Brain microvascular endothelial cell (primary cell): Measurements from ENCODE around the gene EPHB6.

Source experiments
- DNase-seq: peaks from one replicate; pipeline ENCODE4 v3.0.0-alpha.2; 2020
- H3K27ac ChIP-seq: fragments of 250-450 bp; sonication (Bioruptor Pico); 2 replicates; pipeline ENCODE4 v1.5.1; 2020; ENCODE audit warnings: mild to moderate bottlenecking, moderate library complexity
- H3K27me3 ChIP-seq: fragments of 250-450 bp; sonication (Bioruptor Pico); replicated peaks from 2 replicates; pipeline ENCODE4 v1.5.1; 2020; ENCODE audit warnings: mild to moderate bottlenecking
- H3K36me3 ChIP-seq: fragments of 250-450 bp; sonication (Bioruptor Pico); replicated peaks from 2 replicates; pipeline ENCODE4 v1.5.1; 2020; ENCODE audit warnings: mild to moderate bottlenecking
- H3K4me3 ChIP-seq: 2 replicates; pipeline ENCODE4 v1.5.1; 2011; ENCODE audit warnings: low read depth, mild to moderate bottlenecking, control low read depth, low read length, moderate library complexity
- CTCF ChIP-seq: IDR thresholded peaks from 2 replicates; pipeline ENCODE4 v1.5.1; 2011; ENCODE audit warnings: low read depth, mild to moderate bottlenecking, moderate library complexity, low read length, control low read depth, inconsistent platforms; ENCODE audit errors: missing control alignments
- in situ Hi-C: cut with HindIII; loops from 2 replicates; pipeline ENCODE4 v1.10.0; 2017; ENCODE audit warnings: low sequenced_read_pairs, low pct_ligation_motif_present

EPHB6 gene

DNA sequence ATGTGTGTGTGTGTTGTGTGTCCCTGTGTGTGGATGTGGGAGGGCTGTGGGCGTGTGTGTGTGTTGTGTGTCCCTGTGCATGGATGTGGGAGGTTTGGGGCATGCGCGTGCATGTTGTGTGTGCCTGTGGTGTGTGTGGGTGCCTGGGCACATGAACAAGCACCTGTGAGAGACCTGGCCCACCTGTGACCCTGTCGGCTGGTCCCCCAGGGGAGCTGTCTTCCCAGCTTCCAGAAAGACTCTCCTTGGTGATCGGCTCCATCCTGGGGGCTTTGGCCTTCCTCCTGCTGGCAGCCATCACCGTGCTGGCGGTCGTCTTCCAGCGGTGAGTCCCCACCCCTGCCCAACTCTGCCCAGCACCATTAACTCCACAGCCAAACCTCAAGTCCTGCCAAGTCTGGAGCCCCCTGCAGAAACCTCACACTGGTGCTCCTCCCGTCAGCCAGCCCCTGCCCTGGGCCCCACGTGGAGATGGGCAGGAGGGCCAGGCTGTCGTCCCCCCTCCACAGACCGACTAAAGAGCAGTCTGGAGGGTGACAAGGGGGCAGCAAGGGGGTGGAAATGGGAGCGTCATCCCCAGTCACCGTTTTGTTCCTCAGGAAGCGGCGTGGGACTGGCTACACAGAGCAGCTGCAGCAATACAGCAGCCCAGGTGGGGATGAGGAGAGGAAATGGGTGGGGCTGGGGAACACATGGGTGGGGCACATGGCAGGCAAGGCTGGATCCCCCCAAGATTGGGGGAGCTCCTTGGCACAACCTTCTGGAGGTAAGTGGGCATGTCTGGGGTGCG lies 12.7 kb downstream of the EPHB6 start:
- Histone ChIP-seq H3K27me3 (no peaks in the 10 kb centered on the region), H3K36me3 (no peaks in the 10 kb centered on the region), H3K27ac (no peak overlapping the region), H3K4me3 (no peak overlapping the region)
- TF ChIP-seq CTCF, result no peak
- no peak for DNase-seq
- in situ Hi-C loops, result no loop called here

DNA sequence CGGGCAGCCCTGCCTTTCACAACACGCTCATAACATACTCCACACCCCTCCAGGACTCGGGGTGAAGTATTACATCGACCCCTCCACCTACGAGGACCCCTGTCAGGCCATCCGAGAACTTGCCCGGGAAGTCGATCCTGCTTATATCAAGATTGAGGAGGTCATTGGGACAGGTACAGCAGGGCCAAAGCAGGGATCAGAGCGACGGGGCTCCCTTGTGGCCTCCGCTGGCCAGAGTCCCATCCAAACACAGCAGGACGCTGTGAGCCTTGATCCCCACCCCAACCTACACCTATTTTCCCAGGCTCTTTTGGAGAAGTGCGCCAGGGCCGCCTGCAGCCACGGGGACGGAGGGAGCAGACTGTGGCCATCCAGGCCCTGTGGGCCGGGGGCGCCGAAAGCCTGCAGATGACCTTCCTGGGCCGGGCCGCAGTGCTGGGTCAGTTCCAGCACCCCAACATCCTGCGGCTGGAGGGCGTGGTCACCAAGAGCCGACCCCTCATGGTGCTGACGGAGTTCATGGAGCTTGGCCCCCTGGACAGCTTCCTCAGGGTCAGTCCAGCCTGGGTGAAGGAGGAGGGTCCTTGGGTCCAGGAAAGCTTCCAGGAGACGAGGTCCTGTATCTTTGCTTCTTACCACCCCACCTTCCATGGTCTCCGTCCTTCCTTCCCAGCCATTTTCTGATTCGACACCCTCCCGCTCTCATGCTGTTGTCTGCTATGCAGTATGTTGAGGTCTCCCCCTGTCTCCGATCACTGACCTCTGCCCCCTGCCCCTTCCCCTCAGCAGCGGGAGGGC lies 13.5 kb downstream of the EPHB6 start:
- H3K4me3 ChIP-seq, result no peak overlapping the region
- in situ Hi-C loops, result no loop called here
- H3K36me3 ChIP-seq, result no peaks in the 10 kb centered on the region
- no peak for DNase-seq
- H3K27me3 ChIP-seq, result no peaks in the 10 kb centered on the region
- no peak overlapping the region for H3K27ac ChIP-seq
- TF ChIP-seq CTCF, result no peak

GRCh38 chr7:142868986-142869415 lies 14.1 kb downstream of the EPHB6 start:
- H3K27me3 ChIP-seq, result no peaks in the 10 kb centered on the region
- in situ Hi-C loops, result no loop called here
- TF ChIP-seq CTCF, result no peak
- H3K36me3 ChIP-seq, result no peaks in the 10 kb centered on the region
- DNase-seq, result no peak
- no peak overlapping the region for H3K27ac ChIP-seq
- no peak overlapping the region for H3K4me3 ChIP-seq

- no peak overlapping the region for H3K27ac ChIP-seq
- DNase-seq, result no peak
- in situ Hi-C loops, result no loop called here
- no peak overlapping the region for H3K4me3 ChIP-seq
- no peaks in the 10 kb centered on the region for H3K27me3 ChIP-seq
- H3K36me3 ChIP-seq, result no peaks in the 10 kb centered on the region
- TF ChIP-seq CTCF, result no peak
These were observed 14.6 kb downstream of the EPHB6 start for GRCh38 chr7:142869434-142869833.

- DNase-seq, result no peak
- Histone ChIP-seq H3K27me3 (no peaks in the 10 kb centered on the region), H3K36me3 (no peaks in the 10 kb centered on the region), H3K4me3 (no peak overlapping the region), H3K27ac (no peak overlapping the region)
- in situ Hi-C loops, result no loop called here
- TF ChIP-seq CTCF, result no peak
These were observed 15.3 kb downstream of the EPHB6 start for GRCh38 chr7:142870147-142870559.
